ENCODE measurements around the gene ATP8B1. TPM values are rescaled to one million over a fixed set of nuclear protein-coding genes. Genes with fewer than 3 reads are reported as not detected.
A peak's percentile ranks its signal among the peaks of the same experiment; 100 is the strongest.

The ATP8B1 gene
- total and polyA plus RNA-seq, 2 experiments from 2014 or later = 7.9 to 38.4 TPM

DNA sequence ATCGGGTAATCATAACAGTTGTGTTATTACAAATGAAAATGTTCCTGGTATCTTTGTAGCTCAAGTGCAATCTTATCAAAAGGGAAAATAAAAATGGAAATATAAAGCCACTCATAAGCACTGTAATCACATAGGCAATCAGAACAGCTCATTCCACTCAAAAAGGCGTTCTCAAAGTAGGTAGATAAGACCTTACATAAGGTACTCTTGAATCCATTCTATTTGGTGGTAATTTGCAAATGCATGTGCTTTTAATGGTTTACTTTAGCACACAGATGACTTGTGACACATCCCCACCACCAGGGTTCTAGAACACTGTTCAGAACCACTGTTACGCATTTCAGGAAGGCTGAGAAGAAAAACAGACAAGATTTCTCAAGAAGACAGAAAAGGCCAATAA, 94.8 kb downstream of the ATP8B1 start:
- H3K9me3 ChIP-seq (ENCODE audit: low read depth) = no peaks in the 10 kb centered on the region
- no peak overlapping the region for H3K4me3 ChIP-seq
- H3K79me2 ChIP-seq = peaks cover 57% of the 10 kb centered on the region
- no peak overlapping the region for H2AFZ ChIP-seq
- TF ChIP-seq EZH2 (IDR thresholded peaks at IDR 0.05; ENCODE audit: borderline replicate concordance) (no peak), EZH2phosphoT487 (IDR thresholded peaks at IDR 0.05; ENCODE audit: low read depth, severe bottlenecking, unreplicated experiment) (no peak)
- TF ChIP-seq, protein P1, sequence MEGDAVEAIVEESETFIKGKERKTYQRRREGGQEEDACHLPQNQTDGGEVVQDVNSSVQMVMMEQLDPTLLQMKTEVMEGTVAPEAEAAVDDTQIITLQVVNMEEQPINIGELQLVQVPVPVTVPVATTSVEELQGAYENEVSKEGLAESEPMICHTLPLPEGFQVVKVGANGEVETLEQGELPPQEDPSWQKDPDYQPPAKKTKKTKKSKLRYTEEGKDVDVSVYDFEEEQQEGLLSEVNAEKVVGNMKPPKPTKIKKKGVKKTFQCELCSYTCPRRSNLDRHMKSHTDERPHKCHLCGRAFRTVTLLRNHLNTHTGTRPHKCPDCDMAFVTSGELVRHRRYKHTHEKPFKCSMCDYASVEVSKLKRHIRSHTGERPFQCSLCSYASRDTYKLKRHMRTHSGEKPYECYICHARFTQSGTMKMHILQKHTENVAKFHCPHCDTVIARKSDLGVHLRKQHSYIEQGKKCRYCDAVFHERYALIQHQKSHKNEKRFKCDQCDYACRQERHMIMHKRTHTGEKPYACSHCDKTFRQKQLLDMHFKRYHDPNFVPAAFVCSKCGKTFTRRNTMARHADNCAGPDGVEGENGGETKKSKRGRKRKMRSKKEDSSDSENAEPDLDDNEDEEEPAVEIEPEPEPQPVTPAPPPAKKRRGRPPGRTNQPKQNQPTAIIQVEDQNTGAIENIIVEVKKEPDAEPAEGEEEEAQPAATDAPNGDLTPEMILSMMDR (IDR thresholded peaks at IDR 0.05; ENCODE audit: poor library complexity) = no peak
- H3K4me2 ChIP-seq = no peak overlapping the region
- no peaks in the 10 kb centered on the region for H3K36me3 ChIP-seq (replicated peaks; ENCODE audit: insufficient read depth, low read depth)
- H4K20me1 ChIP-seq (ENCODE audit: insufficient read depth, poor library complexity, severe bottlenecking) = no peaks in the 10 kb centered on the region
- H3K27me3 ChIP-seq = no peaks in the 10 kb centered on the region
- WGBS (ENCODE audit: low lambda C conversion rate, missing lambda C conversion rate) = 91% methylated on average over 3 of the region's 3 CpGs
- no peaks in the 10 kb centered on the region for H3K9me2 ChIP-seq (replicated peaks; ENCODE audit: insufficient read depth)
- no peak for DNase-seq (ENCODE audit: low spot score)
- peaks cover 36% of the 10 kb centered on the region for H3K4me1 ChIP-seq (ENCODE audit: insufficient read depth)
- H3K27ac ChIP-seq = peak overlapping the region; percentile 18

DNA sequence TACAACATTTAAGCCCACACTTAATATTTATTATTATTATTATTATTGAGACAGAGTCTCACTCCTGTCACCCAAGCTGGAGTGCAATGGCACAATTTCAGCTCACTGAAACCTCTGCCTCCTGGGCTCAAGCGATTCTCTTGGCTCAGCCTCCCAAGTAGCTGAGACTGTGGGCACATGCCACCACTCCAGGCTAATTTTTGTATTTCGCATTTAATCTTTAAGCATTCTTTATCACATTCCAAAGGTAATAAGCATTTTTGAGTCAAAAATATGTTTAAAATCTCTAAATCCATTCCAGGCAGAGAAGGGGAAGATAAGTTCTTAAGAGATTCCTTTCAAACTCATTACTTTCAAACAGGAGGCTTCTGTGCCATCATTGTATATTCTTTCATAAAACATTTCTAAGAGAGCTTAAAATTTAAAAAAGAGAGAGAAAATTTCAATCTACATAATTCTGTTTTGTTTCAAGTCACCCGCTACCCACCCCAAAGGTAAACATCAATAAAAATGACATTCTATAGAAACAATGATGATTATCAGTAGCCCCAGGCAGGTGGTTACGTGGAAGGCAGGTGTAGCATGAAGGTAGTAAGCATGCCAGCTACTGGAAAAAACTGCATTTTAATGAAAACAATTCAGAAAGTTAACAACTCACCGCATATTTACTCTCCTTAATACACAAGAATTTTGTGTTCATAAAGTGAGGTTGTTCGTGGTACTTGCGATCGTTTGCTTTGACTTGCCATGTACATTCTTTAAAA, 97.1 kb downstream of the ATP8B1 start:
- Histone ChIP-seq H3K79me2 (peaks cover 49% of the 10 kb centered on the region), H3K4me3 (no peak overlapping the region), H3K4me1 (ENCODE audit: insufficient read depth) (peaks cover 21% of the 10 kb centered on the region), H3K4me2 (peak overlapping the region; percentile 14), H3K9me3 (ENCODE audit: low read depth) (no peaks in the 10 kb centered on the region), H4K20me1 (ENCODE audit: insufficient read depth, poor library complexity, severe bottlenecking) (no peaks in the 10 kb centered on the region), H3K36me3 (replicated peaks; ENCODE audit: insufficient read depth, low read depth) (no peaks in the 10 kb centered on the region), H3K9me2 (replicated peaks; ENCODE audit: insufficient read depth) (no peaks in the 10 kb centered on the region), H3K27me3 (no peaks in the 10 kb centered on the region), H3K27ac (peak overlapping the region; percentile 54), H2AFZ (no peak overlapping the region)
- TF ChIP-seq, protein P1 (IDR thresholded peaks at IDR 0.05; ENCODE audit: poor library complexity) = no peak
- TF ChIP-seq EZH2phosphoT487 (IDR thresholded peaks at IDR 0.05; ENCODE audit: low read depth, severe bottlenecking, unreplicated experiment) (no peak), EZH2 (IDR thresholded peaks at IDR 0.05; ENCODE audit: borderline replicate concordance) (no peak)
- no peak for DNase-seq (ENCODE audit: low spot score)
- 62% methylated on average over 8 of the region's 8 CpGs for WGBS (ENCODE audit: low lambda C conversion rate, missing lambda C conversion rate)

DNA sequence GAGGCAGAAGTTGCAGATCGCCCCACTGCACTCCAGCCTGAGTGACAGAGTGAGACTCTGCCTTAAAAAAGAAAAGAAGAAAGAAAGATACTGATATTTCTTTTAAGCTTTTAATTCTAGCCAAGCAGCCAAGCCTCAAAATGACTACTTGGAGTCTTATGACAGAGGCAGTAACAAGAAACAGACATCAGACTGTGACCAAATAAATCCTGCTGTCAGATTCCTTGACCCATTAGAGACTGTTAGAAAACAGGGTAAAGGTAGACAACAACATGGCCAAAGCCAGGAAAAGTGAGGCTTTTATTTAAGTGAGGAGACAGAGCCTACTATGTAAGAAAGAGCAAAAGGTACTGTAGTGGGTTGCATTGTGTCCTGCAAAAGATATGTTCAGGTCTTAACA, 98.1 kb downstream of the ATP8B1 start:
- Histone ChIP-seq H3K4me2 (no peak overlapping the region), H3K9me2 (replicated peaks; ENCODE audit: insufficient read depth) (no peaks in the 10 kb centered on the region)

More for the DNA sequence above, 98.1 kb downstream of the ATP8B1 start:
- TF ChIP-seq EZH2phosphoT487 (IDR thresholded peaks at IDR 0.05; ENCODE audit: low read depth, severe bottlenecking, unreplicated experiment) (no peak), EZH2 (IDR thresholded peaks at IDR 0.05; ENCODE audit: borderline replicate concordance) (no peak)
- TF ChIP-seq, protein P1 (IDR thresholded peaks at IDR 0.05; ENCODE audit: poor library complexity) = no peak
- Histone ChIP-seq H3K27me3 (no peaks in the 10 kb centered on the region), H4K20me1 (ENCODE audit: insufficient read depth, poor library complexity, severe bottlenecking) (no peaks in the 10 kb centered on the region), H3K4me1 (ENCODE audit: insufficient read depth) (peaks cover 21% of the 10 kb centered on the region), H3K27ac (peak overlapping the region; percentile 54), H2AFZ (no peak overlapping the region), H3K4me3 (no peak overlapping the region), H3K36me3 (replicated peaks; ENCODE audit: insufficient read depth, low read depth) (no peaks in the 10 kb centered on the region), H3K79me2 (peaks cover 39% of the 10 kb centered on the region), H3K9me3 (ENCODE audit: low read depth) (no peaks in the 10 kb centered on the region)
- 69% methylated on average over 1 of the region's 1 CpG for WGBS (ENCODE audit: low lambda C conversion rate, missing lambda C conversion rate)
- no peak for DNase-seq (ENCODE audit: low spot score)

Data from hepatocyte (in vitro differentiated cells).